Hepatocyte (in vitro differentiated cells): ENCODE results near the gene SPEG. TPM values are rescaled to one million over a fixed set of nuclear protein-coding genes. Genes with fewer than 3 reads are reported as not detected.

ENCODE experiments used
- DNase-seq: peaks from one replicate; pipeline ENCODE4 v3.0.0-alpha.2; 2016; ENCODE audit warnings: low spot score
- H2AFZ ChIP-seq: fragments of 200-600 bp; sonication (generic); 2 replicates; pipeline ENCODE4 v1.6.0; 2016; ENCODE audit warnings: antibody characterized with exemption, mild to moderate bottlenecking
- H3K27ac ChIP-seq: fragments of 200-600 bp; sonication (generic); 2 replicates; pipeline ENCODE4 v1.5.1; 2016; ENCODE audit warnings: mild to moderate bottlenecking
- H3K27me3 ChIP-seq: fragments of 200-600 bp; sonication (generic); 2 replicates; pipeline ENCODE4 v1.6.1; 2016
- H3K36me3 ChIP-seq: fragments of 200-600 bp; sonication (generic); replicated peaks from 2 replicates; pipeline ENCODE4 v1.5.1; 2016; ENCODE audit warnings: low read depth; ENCODE audit not compliant: insufficient read depth
- H3K4me1 ChIP-seq: fragments of 200-600 bp; sonication (generic); 2 replicates; pipeline ENCODE4 v1.5.1; 2016; ENCODE audit warnings: mild to moderate bottlenecking, moderate library complexity; ENCODE audit not compliant: insufficient read depth
- H3K4me2 ChIP-seq: fragments of 200-600 bp; sonication (generic); 2 replicates; pipeline ENCODE4 v1.6.0; 2016
- H3K4me3 ChIP-seq: fragments of 200-600 bp; sonication (generic); 2 replicates; pipeline ENCODE4 v1.5.1; 2016; ENCODE audit warnings: mild to moderate bottlenecking
- H3K79me2 ChIP-seq: fragments of 200-600 bp; sonication (generic); 2 replicates; pipeline ENCODE4 v1.6.0; 2017; ENCODE audit warnings: mild to moderate bottlenecking
- H3K9me2 ChIP-seq: fragments of 200-600 bp; sonication (generic); replicated peaks from 2 replicates; pipeline ENCODE4 v1.6.0; 2017; ENCODE audit warnings: mild to moderate bottlenecking; ENCODE audit not compliant: insufficient read depth
- H3K9me3 ChIP-seq: fragments of 200-600 bp; sonication (generic); 2 replicates; pipeline ENCODE4 v1.5.1; 2016; ENCODE audit warnings: low read depth, mild to moderate bottlenecking
- H4K20me1 ChIP-seq: fragments of 200-600 bp; sonication (generic); 2 replicates; pipeline ENCODE4 v1.6.0; 2016; ENCODE audit warnings: mild to moderate bottlenecking; ENCODE audit not compliant: insufficient read depth, poor library complexity, severe bottlenecking
- CTCF ChIP-seq: fragments of 200-600 bp; sonication (generic); IDR thresholded peaks from 2 replicates; pipeline ENCODE4 v1.5.1; 2016; ENCODE audit warnings: antibody characterized with exemption, mild to moderate bottlenecking; ENCODE audit not compliant: poor library complexity
- EZH2 ChIP-seq: fragments of 200-600 bp; sonication (generic); IDR thresholded peaks from 2 replicates; pipeline ENCODE4 v1.6.1; 2016; ENCODE audit warnings: antibody characterized with exemption, mild to moderate bottlenecking, borderline replicate concordance
- EZH2phosphoT487 ChIP-seq: fragments of 200-600 bp; sonication (generic); IDR thresholded peaks from one replicate; pipeline ENCODE4 v1.6.1; 2018; ENCODE audit warnings: antibody characterized with exemption, mild to moderate bottlenecking, low read depth, moderate library complexity; ENCODE audit not compliant: unreplicated experiment, severe bottlenecking
- WGBS: methylation state at CpG from one replicate; pipeline ENCODE4 v1.1.6; 2016; ENCODE audit warnings: low lambda C conversion rate; ENCODE audit errors: missing lambda C conversion rate; 5-methylcytosine and 5-hydroxymethylcytosine counted together
- polyA plus RNA-seq: library from polyadenylated mRNA; unstranded; fragments of >200 nt; fragmentation: Nextera tagmentation; extraction: Ambion mirVana; gene quantifications from 2 replicates; pipeline ENCODE4 v1.2.1, GENCODE V29; 2016
- total RNA-seq: library from RNA; depleted of rRNA; stranded (reverse); fragments of >200 nt; gene quantifications from 2 replicates; pipeline ENCODE4 v1.2.3, GENCODE V29; 2014

Gene SPEG
- total and polyA plus RNA-seq, 2 experiments from 2014 or later: 21.6 to 40.0 TPM

GRCh38 chr2:219522111-219523030, 87.7 kb downstream of the SPEG start:
- H3K27ac ChIP-seq: no peak overlapping the region
- H3K4me1 ChIP-seq: peaks cover 26% of the 10 kb centered on the region
- no peaks in the 10 kb centered on the region for H3K9me2 ChIP-seq
- no peaks in the 10 kb centered on the region for H4K20me1 ChIP-seq
- no peaks in the 10 kb centered on the region for H3K36me3 ChIP-seq
- H3K4me2 ChIP-seq: peak overlapping the region; percentile 89
- no peaks in the 10 kb centered on the region for H3K9me3 ChIP-seq
- peak; percentile 71 for DNase-seq
- H3K27me3 ChIP-seq: peaks cover 57% of the 10 kb centered on the region
- H3K79me2 ChIP-seq: no peaks in the 10 kb centered on the region
- under 1% methylated on average over 23 of the region's 70 CpGs for WGBS
- peak; percentile 23 for TF ChIP-seq EZH2
- no peak for TF ChIP-seq EZH2phosphoT487
- H3K4me3 ChIP-seq: peak overlapping the region; percentile 23
- H2AFZ ChIP-seq: no peak overlapping the region

- Histone ChIP-seq H2AFZ (no peak overlapping the region), H3K4me3 (peak overlapping the region; percentile 23), H4K20me1 (no peaks in the 10 kb centered on the region), H3K27ac (no peak overlapping the region), H3K36me3 (no peaks in the 10 kb centered on the region), H3K79me2 (no peaks in the 10 kb centered on the region), H3K4me1 (peaks cover 26% of the 10 kb centered on the region), H3K9me2 (no peaks in the 10 kb centered on the region), H3K27me3 (peaks cover 61% of the 10 kb centered on the region), H3K4me2 (peak overlapping the region; percentile 89), H3K9me3 (no peaks in the 10 kb centered on the region)
- 34% methylated on average over 18 of the region's 24 CpGs for WGBS
- TF ChIP-seq CTCF (no peak), EZH2 (peak; percentile 25), EZH2phosphoT487 (no peak)
- no peak for DNase-seq
Measured at GRCh38 chr2:219523031-219523671, 88.5 kb downstream of the SPEG start.

DNA sequence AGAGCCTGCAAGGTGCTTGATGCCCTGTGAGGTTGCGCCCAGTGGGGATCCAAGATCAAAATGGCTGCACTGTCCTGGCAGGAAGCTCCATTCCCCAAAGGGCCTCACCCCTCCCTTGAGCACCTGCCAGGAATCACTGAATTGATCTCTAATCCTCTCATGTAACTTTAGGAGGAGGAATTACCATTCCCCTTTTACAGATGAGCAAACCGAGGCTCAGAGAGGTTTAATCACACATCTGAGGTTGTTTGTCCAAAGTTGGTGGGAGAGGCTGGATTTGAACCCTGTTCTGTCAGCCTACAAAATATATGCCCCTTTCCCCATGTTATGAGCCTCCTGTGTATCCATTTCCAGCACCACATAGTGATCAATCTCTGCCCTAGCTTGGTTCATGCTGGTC, 90.2 kb downstream of the SPEG start:
- Histone ChIP-seq H3K9me2 (no peaks in the 10 kb centered on the region), H4K20me1 (no peaks in the 10 kb centered on the region), H3K27ac (no peak overlapping the region), H3K4me1 (peaks cover 26% of the 10 kb centered on the region), H3K27me3 (peaks cover 72% of the 10 kb centered on the region), H3K79me2 (no peaks in the 10 kb centered on the region), H3K4me2 (no peak overlapping the region), H3K4me3 (no peak overlapping the region), H3K36me3 (no peaks in the 10 kb centered on the region), H3K9me3 (no peaks in the 10 kb centered on the region), H2AFZ (no peak overlapping the region)
- 100% methylated on average over 2 of the region's 2 CpGs for WGBS
- no peak for DNase-seq
- no peak for TF ChIP-seq CTCF
